Left ventricle myocardium inferior (tissue), 1 donor: ENCODE measurements around the gene TRIM9. TPM values are rescaled to one million over a fixed set of nuclear protein-coding genes. Genes with fewer than 3 reads are reported as not detected.
"Not testable (repeated sequence)": the region's sequence is repeated elsewhere in the genome, so short reads cannot be mapped to it uniquely, and the experiment has no call there.

Experiments
- DNase-seq: peaks from one replicate; pipeline ENCODE4 v3.0.0-alpha.2; 2020
- H3K27ac ChIP-seq: fragments of 200-600 bp; replicated peaks from 2 replicates; pipeline ENCODE4 v1.8.0; 2021
- H3K27me3 ChIP-seq: fragments of 200-600 bp; 2 replicates; pipeline ENCODE4 v1.8.0; 2021; ENCODE audit warnings: low read depth
- H3K36me3 ChIP-seq: fragments of 200-600 bp; 2 replicates; pipeline ENCODE4 v1.8.0; 2021
- H3K4me1 ChIP-seq: fragments of 200-600 bp; 2 replicates; pipeline ENCODE4 v1.8.0; 2021
- H3K4me3 ChIP-seq: fragments of 200-600 bp; 2 replicates; pipeline ENCODE4 v1.8.0; 2021; ENCODE audit warnings: mild to moderate bottlenecking, moderate library complexity
- H3K9me3 ChIP-seq: fragments of 200-600 bp; replicated peaks from 2 replicates; pipeline ENCODE4 v1.8.0; 2021
- intact Hi-C: fragments of 100-400 bp; cut with micrococcal nuclease; formaldehyde crosslinking; loops from one replicate; pipeline ENCODE4 v1.11.0; 2022
- total RNA-seq: library from RNA; stranded (reverse); fragmentation: NEBNext Ultra II Directional; extraction: Animal tissue kit (Norgen Biotek cat#: 25700); gene quantifications from one replicate; pipeline ENCODE4 v1.2.1, GENCODE V29; 2021
- TF ChIP-seq, protein P1 (sequence below): fragments of 200-600 bp; IDR thresholded peaks from 2 replicates; pipeline ENCODE4 v1.8.0; 2021; ENCODE audit warnings: antibody characterized with exemption, mild to moderate bottlenecking, borderline replicate concordance
- donor health status: DM: no; HTN: yes; CAD: no; lungs with severe emphysema.

TRIM9 gene
- total RNA-seq, 1 donor from 2014 or later: 0.27 TPM

DNA sequence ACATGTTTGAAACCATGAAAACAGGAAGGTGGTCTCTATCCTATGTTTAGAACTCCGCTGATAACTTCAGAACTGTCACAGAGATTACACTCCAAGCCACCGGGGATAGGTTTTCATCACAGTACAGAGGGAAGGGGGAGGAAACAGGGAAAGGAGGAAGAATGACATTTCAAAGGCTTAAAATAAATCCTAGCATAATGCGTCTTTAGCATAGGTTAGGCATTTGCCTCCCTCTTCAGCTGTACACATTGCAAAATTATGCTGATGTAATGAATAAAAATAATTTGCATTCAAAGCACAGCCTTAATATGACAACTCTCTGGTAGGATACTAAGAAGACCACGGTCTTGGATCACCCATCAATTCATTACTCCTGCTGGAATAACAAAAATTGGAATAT lies 96.3 kb downstream of the TRIM9 start:
- Histone ChIP-seq H3K9me3 (no peaks in the 10 kb centered on the region), H3K27ac (no peak overlapping the region), H3K27me3 (no peaks in the 10 kb centered on the region), H3K4me3 (no peak overlapping the region), H3K36me3 (no peaks in the 10 kb centered on the region), H3K4me1 (no peaks in the 10 kb centered on the region)
- TF ChIP-seq, protein P1, sequence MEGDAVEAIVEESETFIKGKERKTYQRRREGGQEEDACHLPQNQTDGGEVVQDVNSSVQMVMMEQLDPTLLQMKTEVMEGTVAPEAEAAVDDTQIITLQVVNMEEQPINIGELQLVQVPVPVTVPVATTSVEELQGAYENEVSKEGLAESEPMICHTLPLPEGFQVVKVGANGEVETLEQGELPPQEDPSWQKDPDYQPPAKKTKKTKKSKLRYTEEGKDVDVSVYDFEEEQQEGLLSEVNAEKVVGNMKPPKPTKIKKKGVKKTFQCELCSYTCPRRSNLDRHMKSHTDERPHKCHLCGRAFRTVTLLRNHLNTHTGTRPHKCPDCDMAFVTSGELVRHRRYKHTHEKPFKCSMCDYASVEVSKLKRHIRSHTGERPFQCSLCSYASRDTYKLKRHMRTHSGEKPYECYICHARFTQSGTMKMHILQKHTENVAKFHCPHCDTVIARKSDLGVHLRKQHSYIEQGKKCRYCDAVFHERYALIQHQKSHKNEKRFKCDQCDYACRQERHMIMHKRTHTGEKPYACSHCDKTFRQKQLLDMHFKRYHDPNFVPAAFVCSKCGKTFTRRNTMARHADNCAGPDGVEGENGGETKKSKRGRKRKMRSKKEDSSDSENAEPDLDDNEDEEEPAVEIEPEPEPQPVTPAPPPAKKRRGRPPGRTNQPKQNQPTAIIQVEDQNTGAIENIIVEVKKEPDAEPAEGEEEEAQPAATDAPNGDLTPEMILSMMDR: no peak
- intact Hi-C loops: no loop called here
- no peak for DNase-seq

DNA sequence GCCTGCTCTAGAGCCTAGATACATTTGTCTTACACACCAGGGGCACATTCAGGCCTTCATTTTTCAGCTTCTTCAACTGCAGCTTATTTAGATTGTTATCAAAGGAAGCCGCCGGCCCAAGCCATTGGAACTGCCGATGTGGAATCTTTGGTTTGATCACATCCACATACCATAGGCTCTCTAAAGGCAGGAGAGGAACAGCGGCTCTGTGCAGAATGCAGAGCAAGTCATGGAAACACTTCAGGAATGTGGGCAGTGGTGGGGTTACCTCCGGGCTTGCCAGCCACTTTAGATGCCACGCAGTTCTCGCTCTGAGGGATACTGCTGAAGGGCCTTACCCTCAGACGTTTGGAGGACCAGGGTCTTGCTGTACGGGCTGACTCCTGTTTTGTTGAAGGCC lies 97.2 kb downstream of the TRIM9 start:
- no peak for DNase-seq
- Histone ChIP-seq H3K9me3 (no peaks in the 10 kb centered on the region), H3K36me3 (no peaks in the 10 kb centered on the region), H3K4me1 (no peaks in the 10 kb centered on the region), H3K27me3 (no peaks in the 10 kb centered on the region), H3K27ac (no peak overlapping the region), H3K4me3 (no peak overlapping the region)
- TF ChIP-seq, protein P1: no peak
- intact Hi-C loops: no loop called here

DNA sequence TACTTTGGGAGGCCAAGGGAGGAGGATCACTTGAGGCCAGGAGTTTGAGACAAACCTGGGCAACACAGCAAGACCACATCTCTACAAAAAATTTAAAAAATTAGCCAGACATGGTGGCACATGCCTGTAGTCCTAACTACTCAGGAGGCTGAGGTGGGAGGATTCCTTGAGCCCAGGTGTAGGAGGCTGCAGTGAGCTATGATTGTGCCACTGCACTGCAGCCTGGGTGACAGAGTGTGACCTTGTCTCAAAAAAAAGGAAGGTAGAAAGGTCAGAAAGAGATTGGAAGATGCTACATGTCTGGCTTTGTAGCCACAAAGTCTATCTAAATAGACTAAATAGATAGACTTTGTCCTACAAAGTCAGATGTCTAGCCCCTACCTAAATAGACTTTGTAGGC lies 100.7 kb downstream of the TRIM9 start:
- H3K9me3 ChIP-seq, H3K36me3 ChIP-seq, H3K27ac ChIP-seq, DNase-seq, H3K4me1 ChIP-seq, intact Hi-C loops, H3K4me3 ChIP-seq, H3K27me3 ChIP-seq: not testable (repeated sequence)

DNA sequence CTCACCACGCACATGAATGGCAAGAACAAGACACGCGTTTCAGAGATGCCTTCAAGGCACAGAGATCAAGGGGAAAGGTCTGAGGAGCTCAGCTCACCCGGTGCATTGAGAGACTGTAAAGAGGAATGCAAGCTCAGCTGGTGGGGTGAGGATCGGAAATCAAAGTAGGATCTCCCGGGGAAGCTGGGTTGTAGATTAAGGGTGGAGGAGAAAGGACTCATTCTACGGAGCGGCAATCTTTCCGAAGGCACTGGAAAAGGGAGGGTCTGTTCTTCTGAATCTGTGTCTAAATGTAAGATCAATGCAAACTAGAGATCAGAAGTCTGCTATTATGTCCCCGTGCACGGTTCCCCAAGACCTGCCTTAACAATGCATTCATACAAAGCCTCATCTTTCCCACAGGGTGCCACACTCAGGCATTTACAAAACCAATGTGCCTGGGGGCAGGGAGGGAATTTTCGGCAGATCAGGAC lies 109.0 kb downstream of the TRIM9 start:
- intact Hi-C loops: no loop called here
- Histone ChIP-seq H3K27ac (no peak overlapping the region), H3K4me3 (no peak overlapping the region), H3K4me1 (no peaks in the 10 kb centered on the region), H3K27me3 (peaks cover 15% of the 10 kb centered on the region), H3K9me3 (no peaks in the 10 kb centered on the region), H3K36me3 (no peaks in the 10 kb centered on the region)
- TF ChIP-seq, protein P1: no peak
- DNase-seq: no peak

DNA sequence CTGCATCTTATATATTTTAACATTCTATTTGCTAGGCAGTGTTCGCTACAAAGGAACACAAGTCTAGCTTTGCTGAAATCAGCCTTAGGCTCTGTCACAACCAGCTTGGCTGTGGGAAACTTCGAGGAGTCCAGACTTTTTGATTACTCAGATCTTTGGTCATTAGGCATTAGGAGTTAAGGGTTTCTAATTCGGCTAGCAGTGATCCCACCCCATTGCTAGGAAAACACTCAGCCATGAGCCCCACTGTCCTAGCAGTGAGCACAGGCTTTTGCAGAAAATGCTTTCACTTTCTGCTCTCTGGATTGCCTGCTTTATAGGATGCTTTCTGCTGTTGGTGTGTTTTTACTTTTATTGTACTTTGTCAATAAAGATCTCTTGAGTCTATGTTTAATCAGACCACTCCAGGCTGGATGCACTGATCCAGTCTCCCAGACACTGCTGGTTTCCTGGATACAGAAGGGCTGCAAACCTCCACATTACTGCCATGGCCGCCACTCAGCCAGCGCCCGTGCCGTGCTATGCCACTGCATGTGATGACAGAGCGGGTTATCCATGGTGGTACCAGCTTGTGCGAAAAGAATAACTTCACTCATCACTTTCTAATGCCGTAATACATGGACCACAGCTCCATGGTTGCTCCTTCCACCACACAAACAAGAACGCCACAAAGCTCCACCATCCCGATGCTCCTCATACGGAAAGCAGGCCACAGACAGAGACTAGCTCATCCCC lies 109.6 kb downstream of the TRIM9 start:
- Histone ChIP-seq H3K4me1 (no peaks in the 10 kb centered on the region), H3K27me3 (peaks cover 15% of the 10 kb centered on the region), H3K36me3 (no peaks in the 10 kb centered on the region), H3K4me3 (no peak overlapping the region), H3K27ac (no peak overlapping the region), H3K9me3 (no peaks in the 10 kb centered on the region)
- TF ChIP-seq, protein P1: no peak
- intact Hi-C loops: no loop called here
- DNase-seq: no peak

DNA sequence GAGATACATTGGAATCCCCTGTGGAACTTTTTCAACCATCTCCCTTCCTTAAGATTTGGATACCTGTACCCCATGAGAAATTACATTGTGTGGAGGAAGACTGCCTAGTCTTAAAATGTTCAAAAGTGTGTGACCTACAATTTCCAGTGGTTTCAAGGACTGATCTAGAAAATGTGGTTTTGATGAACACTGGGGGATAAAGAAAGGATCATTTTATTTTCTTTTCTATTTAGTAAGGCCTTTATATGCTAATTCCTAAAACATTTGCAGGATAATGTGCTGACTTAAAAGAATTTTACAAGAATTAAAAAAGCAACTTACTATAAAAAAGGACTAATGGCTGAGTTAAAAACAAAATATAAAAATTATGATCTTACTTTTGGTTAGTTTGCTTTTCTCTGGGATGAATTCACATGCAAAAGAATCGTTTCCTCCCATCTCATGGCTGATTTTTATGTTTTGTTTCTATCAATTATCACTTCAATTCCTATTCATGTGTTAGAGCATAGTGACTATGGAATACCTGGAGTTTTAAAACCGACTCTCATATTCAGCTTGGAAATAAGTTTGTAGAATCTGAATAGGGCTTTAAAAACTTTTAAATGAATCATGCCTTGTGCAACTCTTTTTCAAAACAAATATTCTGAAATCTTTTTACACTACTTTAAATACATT lies 110.7 kb downstream of the TRIM9 start:
- no peak for DNase-seq

More for the DNA sequence above, 110.7 kb downstream of the TRIM9 start:
- Histone ChIP-seq H3K27me3 (peaks cover 14% of the 10 kb centered on the region), H3K27ac (no peak overlapping the region), H3K9me3 (no peaks in the 10 kb centered on the region), H3K36me3 (no peaks in the 10 kb centered on the region), H3K4me3 (no peak overlapping the region), H3K4me1 (no peaks in the 10 kb centered on the region)
- TF ChIP-seq, protein P1: no peak
- intact Hi-C loops: no loop called here
